HS-27A (cell line): ENCODE measurements around the gene ATP6AP1.
"Not testable (repeated sequence)": the region's sequence is repeated elsewhere in the genome, so short reads cannot be mapped to it uniquely, and the experiment has no call there.

Experiments used
- DNase-seq: peaks from one replicate; pipeline ENCODE4 v3.0.0-alpha.2; 2012; ENCODE audit warnings: low read depth, missing footprints

The ATP6AP1 gene

GRCh38 chrX:154428176-154429171, at the start of gene ATP6AP1:
Gene ATP6AP1 (plus strand): TSS chrX:154428677. CDS start chrX:154428693, 16 bp downstream.
- DNase-seq, result peak; percentile 65

DNA sequence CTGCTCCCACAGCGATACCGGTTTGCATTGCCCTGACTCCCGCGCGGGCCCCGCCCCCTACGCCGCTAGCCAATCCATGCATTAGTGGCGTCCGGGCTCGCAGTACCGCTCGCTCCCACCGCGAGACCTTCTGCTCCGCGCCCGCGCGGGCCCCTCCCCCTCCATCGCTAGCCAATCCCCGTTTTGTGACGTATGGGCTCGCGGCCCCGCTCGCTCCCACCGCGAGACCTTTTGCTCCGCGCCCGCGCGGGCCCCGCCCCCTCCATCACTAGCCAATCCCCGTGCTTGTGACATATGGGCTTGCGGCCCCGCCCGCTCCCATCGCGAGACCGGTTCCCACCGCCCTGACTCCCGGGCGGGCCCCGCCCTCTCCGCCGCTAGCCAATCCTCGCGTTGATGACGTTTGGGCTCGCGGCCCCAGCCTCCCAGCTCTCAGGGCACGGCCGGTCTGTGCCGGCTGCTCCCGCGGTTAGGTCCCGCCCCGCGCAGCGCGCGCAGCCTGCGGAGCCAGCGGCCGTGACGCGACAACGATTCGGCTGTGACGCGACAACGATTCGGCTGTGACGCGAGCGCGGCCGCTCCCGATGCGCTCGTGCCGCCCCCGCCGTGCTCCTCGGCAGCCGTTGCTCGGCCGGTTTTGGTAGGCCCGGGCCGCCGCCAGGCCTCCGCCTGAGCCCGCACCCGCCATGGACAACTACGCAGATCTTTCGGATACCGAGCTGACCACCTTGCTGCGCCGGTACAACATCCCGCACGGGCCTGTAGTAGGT, 49.5 kb upstream of the ATP6AP1 start, which contains the start of gene EMD:
EMD (plus strand) TSS at position 497 of the 770 bp plus-strand sequence; CDS start at position 687, 190 bp downstream.
- no peak for DNase-seq

DNA sequence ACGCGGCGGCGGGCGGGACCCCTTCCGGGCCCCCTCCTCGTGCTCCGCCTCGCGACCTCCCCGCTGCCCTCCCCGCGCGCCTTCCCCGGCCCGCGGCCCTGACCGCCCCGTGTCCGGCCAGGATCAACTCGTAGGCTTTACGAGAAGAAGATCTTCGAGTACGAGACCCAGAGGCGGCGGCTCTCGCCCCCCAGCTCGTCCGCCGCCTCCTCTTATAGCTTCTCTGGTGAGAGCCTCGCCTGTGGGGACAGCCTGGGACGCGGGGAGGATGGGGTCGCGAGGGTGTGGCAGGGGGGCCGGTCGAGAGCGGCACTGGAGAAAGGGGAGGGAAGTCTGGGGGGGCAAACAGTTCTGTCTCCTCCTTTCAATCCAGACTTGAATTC, 48.9 kb upstream of the ATP6AP1 start:
- no peak for DNase-seq

DNA sequence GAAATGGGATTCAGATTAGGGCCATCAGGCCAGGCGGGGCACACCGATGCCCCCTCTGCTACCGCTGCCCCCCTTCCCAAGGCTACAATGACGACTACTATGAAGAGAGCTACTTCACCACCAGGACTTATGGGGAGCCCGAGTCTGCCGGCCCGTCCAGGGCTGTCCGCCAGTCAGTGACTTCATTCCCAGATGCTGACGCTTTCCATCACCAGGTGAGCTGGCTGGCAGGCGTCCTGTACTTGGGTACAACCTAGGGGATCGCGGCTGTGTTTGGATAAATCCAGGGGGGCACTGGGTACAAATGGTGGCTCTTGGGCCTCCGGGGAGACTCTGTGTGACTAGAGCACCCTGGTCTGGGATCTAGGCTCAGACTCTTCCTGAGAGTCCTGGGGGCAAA, 48.3 kb upstream of the ATP6AP1 start:
- no peak for DNase-seq

DNA sequence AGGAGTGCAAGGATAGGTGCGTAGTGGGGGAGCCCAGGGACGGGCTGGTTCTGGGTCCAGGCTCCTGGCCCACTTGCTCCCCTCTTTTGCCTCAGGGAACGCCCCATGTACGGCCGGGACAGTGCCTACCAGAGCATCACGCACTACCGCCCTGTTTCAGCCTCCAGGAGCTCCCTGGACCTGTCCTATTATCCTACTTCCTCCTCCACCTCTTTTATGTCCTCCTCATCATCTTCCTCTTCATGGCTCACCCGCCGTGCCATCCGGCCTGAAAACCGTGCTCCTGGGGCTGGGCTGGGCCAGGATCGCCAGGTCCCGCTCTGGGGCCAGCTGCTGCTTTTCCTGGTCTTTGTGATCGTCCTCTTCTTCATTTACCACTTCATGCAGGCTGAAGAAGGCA, 47.7 kb upstream of the ATP6AP1 start:
- no peak for DNase-seq

DNA sequence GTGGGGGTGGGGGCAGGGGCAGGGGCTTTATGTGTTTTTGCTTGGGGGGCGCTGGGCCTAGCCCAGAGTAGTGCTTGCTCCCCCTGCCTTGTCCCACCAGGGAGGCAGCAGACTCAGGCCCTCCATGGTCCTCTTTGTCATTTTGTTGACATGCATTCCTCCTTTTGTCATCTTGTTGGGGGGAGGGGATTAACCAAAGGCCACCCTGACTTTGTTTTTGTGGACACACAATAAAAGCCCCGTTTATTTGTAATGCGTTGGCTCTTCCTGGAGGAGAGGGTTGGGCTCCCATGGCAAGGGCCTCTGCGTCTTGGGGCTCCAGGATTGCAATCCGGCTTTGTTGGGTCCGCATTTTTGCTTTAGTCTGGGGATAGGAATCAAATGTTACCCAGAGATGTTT, 47.2 kb upstream of the ATP6AP1 start:
- no peak for DNase-seq

DNA sequence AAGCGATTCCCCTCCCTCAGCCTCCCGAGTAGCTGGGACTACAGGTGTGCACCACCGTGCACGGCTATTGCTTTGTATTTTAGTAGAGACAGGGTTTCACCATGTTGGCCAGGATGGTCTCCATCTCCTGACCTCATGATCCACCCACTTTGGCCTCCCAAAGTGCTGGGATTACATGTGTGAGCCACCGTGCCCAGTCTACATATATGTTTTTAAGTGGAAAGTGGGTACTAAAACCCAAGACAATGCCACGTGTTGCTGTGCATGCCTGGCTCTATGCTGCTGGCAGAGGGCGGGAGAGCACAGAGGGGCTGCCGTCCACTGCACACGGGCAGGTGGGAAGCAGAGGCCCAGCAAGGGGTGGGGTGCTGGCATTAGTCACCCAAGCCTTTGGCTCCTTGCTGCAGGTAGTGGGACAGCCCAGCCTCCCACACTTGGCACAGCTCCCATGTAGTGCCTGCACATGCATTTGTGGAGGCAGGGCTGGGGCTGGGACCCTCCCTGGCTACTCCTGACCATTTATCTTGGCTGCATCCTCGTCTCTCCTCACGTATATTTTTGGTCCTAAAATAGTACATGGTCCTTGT, 45.9 kb upstream of the ATP6AP1 start:
- DNase-seq, result no peak

DNA sequence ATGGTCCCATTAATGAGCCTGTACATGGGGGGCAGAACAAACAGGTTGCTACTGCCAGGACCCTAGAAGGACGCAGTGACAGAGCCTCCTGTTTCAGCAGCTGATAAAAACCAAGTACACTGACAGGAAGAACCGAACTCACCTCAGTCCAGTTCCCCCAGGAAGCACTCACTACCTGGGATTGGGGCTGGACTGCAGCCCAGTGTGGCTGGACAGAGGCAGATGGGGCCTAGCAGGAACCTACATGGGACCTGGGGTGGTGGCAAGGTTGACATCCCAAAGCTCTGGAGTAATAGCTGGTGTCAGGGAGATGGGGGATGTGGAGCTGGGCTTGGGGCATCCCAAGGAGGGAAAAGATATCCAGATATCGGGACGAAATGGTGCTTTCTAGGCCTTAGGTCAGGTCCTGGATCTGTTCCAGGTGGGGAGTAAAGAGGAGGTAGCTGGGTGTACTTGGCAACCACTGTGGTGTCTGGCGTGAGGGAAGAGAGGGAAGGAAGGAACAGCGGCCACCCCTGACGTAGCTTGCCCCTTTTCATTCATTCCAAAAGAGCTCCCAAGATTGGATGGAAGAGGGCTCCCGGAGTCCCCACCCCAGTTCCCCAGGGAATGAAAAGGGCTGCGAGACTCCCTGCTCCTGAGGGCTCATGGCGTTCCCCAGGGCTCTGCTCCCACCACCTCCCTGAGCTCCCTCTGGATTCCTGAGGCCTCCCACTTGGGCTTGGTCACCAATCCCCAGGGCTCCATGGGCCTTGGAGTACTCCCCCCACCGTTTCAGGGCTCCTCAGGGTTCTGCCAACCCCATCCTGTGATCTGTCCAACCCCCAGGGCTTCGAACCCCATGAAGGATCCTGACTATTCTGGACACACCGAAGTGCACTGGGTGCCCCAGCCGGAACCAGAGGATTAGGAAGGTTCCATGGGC, 44.9 kb upstream of the ATP6AP1 start:
- no peak for DNase-seq

DNA sequence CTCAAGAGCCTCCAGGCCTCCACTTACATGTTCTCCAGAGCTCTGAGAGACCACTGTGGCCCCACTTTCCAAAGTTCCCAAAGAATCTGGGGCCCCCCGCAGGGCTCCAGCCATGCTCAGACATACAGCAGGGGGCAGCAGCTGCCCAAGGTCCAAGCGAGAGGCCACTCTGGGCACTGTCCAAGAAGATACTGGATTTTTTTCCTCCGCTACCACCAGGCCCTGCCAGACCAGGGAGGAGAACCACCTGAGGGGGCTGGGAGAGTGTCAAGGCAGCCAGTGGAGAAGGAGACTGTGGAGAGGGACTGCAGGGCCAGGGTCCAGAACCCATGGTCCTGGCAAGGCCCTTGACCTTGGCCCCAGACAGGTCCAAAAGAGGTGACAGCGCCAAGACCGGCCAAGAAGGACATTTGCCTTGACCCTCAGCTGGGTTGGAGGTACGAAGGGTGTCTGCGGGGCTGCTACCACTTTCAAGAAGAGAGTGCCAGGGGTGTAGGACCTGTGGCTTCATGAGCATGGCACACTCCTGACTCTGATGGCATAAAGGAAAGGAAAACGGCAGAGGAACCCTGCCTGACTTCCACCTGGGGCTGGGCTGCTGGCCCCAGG, 44.1 kb upstream of the ATP6AP1 start:
- no peak for DNase-seq

- DNase-seq, result not testable (repeated sequence)
These were observed 40.4 kb upstream of the ATP6AP1 start for GRCh38 chrX:154388094-154388493.

DNA sequence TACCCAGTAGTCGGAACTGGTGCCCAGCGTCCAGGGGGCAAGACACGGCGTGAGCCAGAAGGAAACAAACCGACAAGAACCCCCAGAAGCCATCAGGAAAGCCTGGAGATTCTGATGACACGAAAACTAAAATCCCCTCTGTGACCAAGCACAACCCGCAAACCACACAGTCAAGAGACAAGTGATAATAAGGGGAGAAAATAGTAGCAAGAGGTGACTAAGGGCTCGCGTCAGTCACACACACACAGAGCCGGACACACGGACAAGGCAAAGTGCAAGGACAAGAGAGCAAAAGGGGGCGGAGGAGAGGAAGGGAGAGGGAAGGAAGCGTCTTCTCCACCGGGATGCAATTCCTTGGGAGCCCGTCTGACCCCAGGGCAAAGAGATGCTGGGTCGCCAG, 39.8 kb upstream of the ATP6AP1 start:
- DNase-seq, result not testable (repeated sequence)

GRCh38 chrX:154389812-154390747, 38.4 kb upstream of the ATP6AP1 start:
- not testable (repeated sequence) for DNase-seq

- DNase-seq, result not testable (repeated sequence)
These were observed 32.1 kb upstream of the ATP6AP1 start for GRCh38 chrX:154396363-154396762.

- no peak for DNase-seq
These were observed 31.2 kb upstream of the ATP6AP1 start for GRCh38 chrX:154396973-154397887.

DNA sequence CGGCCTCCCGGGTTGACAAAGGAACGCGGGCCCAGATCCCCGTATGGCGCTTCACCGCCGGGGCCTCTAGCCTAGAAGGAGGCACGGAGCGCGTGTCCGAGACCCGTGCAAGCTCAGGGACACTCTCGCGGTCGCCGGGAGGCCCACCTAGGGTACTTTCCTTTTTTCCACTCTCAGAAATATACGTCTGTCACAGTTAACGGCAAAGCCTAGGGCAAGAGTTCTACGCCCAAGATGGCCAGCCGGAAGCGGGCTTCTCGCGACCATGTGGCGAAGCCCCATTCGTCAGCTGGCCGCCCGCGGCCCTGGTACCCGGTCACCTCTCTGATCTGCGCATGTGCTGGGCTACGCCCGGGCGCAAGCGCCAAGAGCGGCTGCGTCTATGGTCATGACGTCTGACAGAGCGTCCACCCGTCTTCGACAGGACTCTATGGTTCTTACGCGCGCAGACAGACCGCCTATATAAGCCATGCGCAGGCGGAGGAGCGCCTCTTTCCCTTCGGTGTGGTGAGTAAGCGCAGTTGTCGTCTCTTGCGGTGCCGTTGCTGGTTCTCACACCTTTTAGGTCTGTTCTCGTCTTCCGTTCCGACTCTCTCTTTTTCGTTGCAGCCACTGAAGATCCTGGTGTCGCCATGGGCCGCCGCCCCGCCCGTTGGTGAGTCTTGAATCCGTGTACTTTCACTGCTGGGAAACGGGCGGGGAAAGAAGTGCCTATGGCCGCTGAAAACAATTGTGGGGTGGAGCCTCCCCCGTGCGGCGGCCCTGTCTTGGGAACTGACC, 30.4 kb upstream of the ATP6AP1 start, which contains the start of gene RPL10:
RPL10 (plus strand) TSS at position 490 of the 780 bp plus-strand sequence; CDS start at position 633, 143 bp downstream.
- peak; percentile 84 for DNase-seq

GRCh38 chrX:154398668-154399526, 29.6 kb upstream of the ATP6AP1 start:
- peak; percentile 56 for DNase-seq
